Stimulated activated CD4-positive, alpha-beta T cell treated with anti-CD3 and anti-CD28 coated beads, TNF-alpha, amount 100 ng/mL, for 1 hour (primary cell): ENCODE data around the gene LMO7.
"Not testable (repeated sequence)": the region's sequence is repeated elsewhere in the genome, so short reads cannot be mapped to it uniquely, and the experiment has no call there.

Experiments
- DNase-seq, 3 donors: peaks; one replicate each; pipeline ENCODE4 v3.0.0-alpha.2; 2020; ENCODE audit warnings: low read depth in 3 of 3, low spot score in 1 of 3

LMO7 gene

GRCh38 chr13:75739244-75739868 lies 103.2 kb downstream of the LMO7 start:
- no peak for DNase-seq

- no peak for DNase-seq
Measured at GRCh38 chr13:75740031-75740430, 103.9 kb downstream of the LMO7 start.

GRCh38 chr13:75743072-75743471 lies 106.9 kb downstream of the LMO7 start:
- not testable (repeated sequence) for DNase-seq

- no peak for DNase-seq
Measured at GRCh38 chr13:75744127-75744526, 108.0 kb downstream of the LMO7 start.

- DNase-seq = no peak
Measured at GRCh38 chr13:75745387-75745786, 109.3 kb downstream of the LMO7 start.

GRCh38 chr13:75748874-75749273 lies 112.7 kb downstream of the LMO7 start:
- DNase-seq = no peak

- DNase-seq = no peak
Measured at GRCh38 chr13:75749407-75749806, 113.3 kb downstream of the LMO7 start.

- DNase-seq = no peak
Measured at GRCh38 chr13:75751350-75751749, 115.2 kb downstream of the LMO7 start.

- no peak for DNase-seq
Measured at GRCh38 chr13:75752826-75753225, 116.7 kb downstream of the LMO7 start.

- DNase-seq = no peak
Measured at GRCh38 chr13:75754936-75755335, 118.8 kb downstream of the LMO7 start.

GRCh38 chr13:75757336-75757735 lies 121.2 kb downstream of the LMO7 start:
- DNase-seq = no peak

GRCh38 chr13:75759531-75759930 lies 123.4 kb downstream of the LMO7 start:
- DNase-seq = no peak

GRCh38 chr13:75760131-75761021 lies 124.2 kb downstream of the LMO7 start:
- DNase-seq = no peak

GRCh38 chr13:75761369-75761768 lies 125.2 kb downstream of the LMO7 start:
- no peak for DNase-seq

GRCh38 chr13:75762076-75762937 lies 126.2 kb downstream of the LMO7 start:
- DNase-seq = no peak

GRCh38 chr13:75762955-75763354 lies 126.8 kb downstream of the LMO7 start:
- DNase-seq = no peak

- no peak for DNase-seq
Measured at GRCh38 chr13:75763512-75763911, 127.4 kb downstream of the LMO7 start.

GRCh38 chr13:75764251-75764925 lies 128.3 kb downstream of the LMO7 start:
- DNase-seq = no peak

GRCh38 chr13:75764926-75765310 lies 128.8 kb downstream of the LMO7 start:
- DNase-seq = no peak

- DNase-seq = no peak
Measured at GRCh38 chr13:75766636-75767035, 130.5 kb downstream of the LMO7 start.
